HepG2 (cell line): ENCODE data around the gene NHLH2. TPM values are rescaled to one million over a fixed set of nuclear protein-coding genes. Genes with fewer than 3 reads are reported as not detected.

Experiments used
- ATAC-seq: fragments of 200-7000 bp; cut with Tn5 transposase; 3 replicates; pipeline ENCODE4 v1.9.1; 2020; ENCODE audit warnings: mild to moderate bottlenecking, moderate library complexity
- BruUV-seq: library from RNA; stranded (reverse); fragments of 400-500 nt; replicated peaks from 2 replicates; lab custom pipeline; 2021; lab: Mats Ljungman, UMichigan
- CTCF ChIA-PET: fragments of 300-600 bp; formaldehyde crosslinking; extraction: SDS; loops from one replicate; lab custom pipeline; 2021; ENCODE audit warnings: low total read pairs, inconsistent platforms, low intra/inter-chr PET ratio; lab: Yijun Ruan, JAX
- POLR2A ChIA-PET: fragments of 350-600 bp; sonication (Branson Sonifier 250); formaldehyde crosslinking; loops from one replicate; lab custom pipeline; 2020; ENCODE audit warnings: antibody characterized with exemption, inconsistent platforms; lab: Yijun Ruan, JAX
- DNase-seq: peaks from one replicate; pipeline ENCODE4 v3.0.0-alpha.2; 2015; ENCODE audit warnings: low spot score
- FAIRE-seq: peaks from 3 replicates; lab custom pipeline; 2011; peaks lifted over from hg19 to GRCh38; lab: Jason Lieb, UNC
- H2AFZ ChIP-seq: one replicate; pipeline ENCODE4 v1.6.1; 2011; ENCODE audit warnings: low read length, inconsistent platforms
- H3K27ac ChIP-seq: fragments of 300-600 bp; 3 replicates; pipeline ENCODE4 v1.8.0; 2011; ENCODE audit warnings: mixed run types, mild to moderate bottlenecking, mixed read lengths, low read length, inconsistent platforms; ENCODE audit not compliant: insufficient read depth; ENCODE audit errors: extremely low read length
- H3K27me3 ChIP-seq, 2 experiments: fragments of 200-600 bp in 1 of 2; 2 replicates in 1 of 2; 3 replicates in 1 of 2; pipeline versions ENCODE4 v1.6.0 to v1.8.0; 2011; ENCODE audit warnings: low read length in 2 of 2, mild to moderate bottlenecking in 2 of 2, moderate library complexity in 2 of 2, inconsistent platforms in 1 of 2; ENCODE audit not compliant: insufficient read depth in 2 of 2, control insufficient read depth in 1 of 2
- H3K36me3 ChIP-seq, 2 experiments: fragments of 200-600 bp in 1 of 2; replicated peaks in 1 of 2; 2 replicates in 1 of 2; 3 replicates in 1 of 2; pipeline versions ENCODE4 v1.5.1 to v1.8.0; 2011; ENCODE audit warnings: low read length in 2 of 2, inconsistent platforms in 1 of 2; ENCODE audit not compliant: insufficient read depth in 2 of 2, control insufficient read depth in 1 of 2
- H3K4me1 ChIP-seq: 2 replicates; pipeline ENCODE4 v1.5.1; 2012; ENCODE audit warnings: low read length, inconsistent platforms; ENCODE audit not compliant: insufficient read depth
- H3K4me2 ChIP-seq: 2 replicates; pipeline ENCODE4 v1.6.0; 2011; ENCODE audit warnings: low read depth, low read length, inconsistent platforms
- H3K4me3 ChIP-seq, 3 experiments: fragments of 200-600 bp in 1 of 3; sonication (generic), shearing (Covaris generic) in 1 of 3; replicated peaks in 1 of 3; 2 replicates each; pipeline ENCODE4 v1.5.1; 2011 to 2016; ENCODE audit warnings: low read length in 3 of 3, inconsistent platforms in 2 of 3, low read depth in 2 of 3, mild to moderate bottlenecking in 2 of 3, control low read depth in 1 of 3, mixed read lengths in 1 of 3; ENCODE audit not compliant: insufficient read depth in 1 of 3
- H3K79me2 ChIP-seq: one replicate; pipeline ENCODE4 v1.6.1; 2011; ENCODE audit warnings: low read length, inconsistent platforms; ENCODE audit not compliant: insufficient read depth
- H3K9ac ChIP-seq: 2 replicates; pipeline ENCODE4 v1.6.0; 2011; ENCODE audit warnings: mild to moderate bottlenecking, low read depth, low read length, inconsistent platforms; ENCODE audit not compliant: insufficient read depth
- H3K9me3 ChIP-seq: 2 replicates; pipeline ENCODE4 v1.5.1; 2012; ENCODE audit warnings: mild to moderate bottlenecking, low read length
- H4K20me1 ChIP-seq: 2 replicates; pipeline ENCODE4 v1.6.0; 2011; ENCODE audit warnings: inconsistent platforms, mild to moderate bottlenecking, low read length, moderate library complexity; ENCODE audit not compliant: insufficient read depth
- FOSL2 ChIP-seq: sonication (generic); formaldehyde crosslinking; IDR thresholded peaks from 2 replicates; pipeline ENCODE4 v1.4.0; 2020; ENCODE audit warnings: missing genetic modification reagents
- FOXM1 ChIP-seq: sonication (generic); formaldehyde crosslinking; IDR thresholded peaks from 2 replicates; pipeline ENCODE4 v1.5.0; 2020; ENCODE audit warnings: missing genetic modification reagents
- FOXP1 ChIP-seq, 2 experiments: fragments of 450-650 bp in 1 of 2; IDR thresholded peaks; 2 replicates each; pipeline ENCODE4 v1.6.1; 2017 to 2018; ENCODE audit warnings: antibody characterized with exemption in 1 of 2
- HNRNPK ChIP-seq: fragments of 200-400 bp; formaldehyde crosslinking; IDR thresholded peaks from 2 replicates; pipeline ENCODE4 v1.6.1; 2018; ENCODE audit warnings: low read length, low read depth, moderate library complexity, mild to moderate bottlenecking; ENCODE audit not compliant: poor library complexity, severe bottlenecking
- IKZF4 ChIP-seq: sonication (generic); formaldehyde crosslinking; IDR thresholded peaks from 2 replicates; pipeline ENCODE4 v1.5.1; 2020; ENCODE audit warnings: borderline replicate concordance, mild to moderate bottlenecking, low read depth, missing genetic modification reagents; ENCODE audit errors: not compliant biosample characterization
- KAT7 ChIP-seq: IDR thresholded peaks from 2 replicates; pipeline ENCODE4 v1.6.1; 2018; ENCODE audit warnings: borderline replicate concordance, missing compliant biosample characterization
- KMT2B ChIP-seq: IDR thresholded peaks from 2 replicates; pipeline ENCODE4 v1.6.1; 2016; ENCODE audit warnings: missing genetic modification reagents, missing compliant biosample characterization
- MTF1 ChIP-seq: sonication (generic); formaldehyde crosslinking; IDR thresholded peaks from 2 replicates; pipeline ENCODE4 v1.5.0; 2020; ENCODE audit warnings: missing genetic modification reagents
- NBN ChIP-seq: fragments of 450-650 bp; conservative IDR thresholded peaks from 2 replicates; pipeline ENCODE4 v1.6.1; 2017
- NFKB2 ChIP-seq: sonication (generic); formaldehyde crosslinking; IDR thresholded peaks from 2 replicates; pipeline ENCODE4 v1.4.0; 2020; ENCODE audit warnings: missing genetic modification reagents, borderline replicate concordance
- PRMT3 ChIP-seq: sonication (generic); formaldehyde crosslinking; IDR thresholded peaks from 2 replicates; pipeline ENCODE4 v1.8.1; 2022; ENCODE audit warnings: low read depth, mild to moderate bottlenecking, moderate library complexity, missing genetic modification reagents, borderline replicate concordance
- SNAI1 ChIP-seq: sonication (generic); formaldehyde crosslinking; IDR thresholded peaks from 2 replicates; pipeline ENCODE4 v1.5.0; 2020; ENCODE audit warnings: mild to moderate bottlenecking, missing genetic modification reagents, borderline replicate concordance
- TGIF2 ChIP-seq: IDR thresholded peaks from 2 replicates; pipeline ENCODE4 v1.6.1; 2016; ENCODE audit warnings: control low read depth, missing compliant biosample characterization
- ZBTB7A ChIP-seq: sonication (generic); formaldehyde crosslinking; IDR thresholded peaks from 2 replicates; pipeline ENCODE4 v1.8.0; 2022; ENCODE audit warnings: mild to moderate bottlenecking, missing genetic modification reagents
- ZFP36L2 ChIP-seq: sonication (generic); formaldehyde crosslinking; IDR thresholded peaks from 2 replicates; pipeline ENCODE4 v1.4.0; 2020; ENCODE audit warnings: missing genetic modification reagents
- ZNF12 ChIP-seq: sonication (generic); formaldehyde crosslinking; IDR thresholded peaks from 2 replicates; pipeline ENCODE4 v1.5.0; 2020; ENCODE audit warnings: missing genetic modification reagents
- ZNF234 ChIP-seq: sonication (generic); formaldehyde crosslinking; conservative IDR thresholded peaks from 2 replicates; pipeline ENCODE4 v1.5.1; 2020; ENCODE audit warnings: mild to moderate bottlenecking, missing genetic modification reagents
- ZSCAN5A ChIP-seq: sonication (generic); formaldehyde crosslinking; IDR thresholded peaks from 2 replicates; pipeline ENCODE4 v1.8.0; 2022; ENCODE audit warnings: mild to moderate bottlenecking, missing genetic modification reagents, borderline replicate concordance
- whole genome bisulfite sequencing: methylation state at CpG from one replicate; pipeline ENCODE4 v1.1.6; 2017; ENCODE audit warnings: low lambda C conversion rate; 5-methylcytosine and 5-hydroxymethylcytosine counted together
- in situ Hi-C: cut with HindIII; loops from 2 replicates; pipeline ENCODE4 v1.10.0; 2017; ENCODE audit warnings: low pct_unique_long_range_greater_than_20kb; ENCODE audit not compliant: extremely low pct_ligation_motif_present
- intact Hi-C: fragments of 100-400 bp; cut with micrococcal nuclease; formaldehyde crosslinking; loops from one replicate; pipeline ENCODE4 v1.10.0; 2022; ENCODE audit not compliant: unreplicated experiment
- polyA plus RNA-seq, 8 experiments: library from polyadenylated mRNA; depleted of rRNA in 3 of 8; stranded (reverse) in 7 of 8; unstranded in 1 of 8; fragments of >200 nt; fragmentation: Illumina TruSeq in 4 of 8; extraction: Trizol in 4 of 8; gene quantifications; 2 replicates each; pipeline versions ENCODE4 v1.2.1 to v1.2.3, GENCODE V29; 2011 to 2016; ENCODE audit warnings: low read depth in 4 of 8, missing spikeins in 1 of 8, mixed read lengths in 1 of 8; ENCODE audit not compliant: insufficient read depth in 1 of 8
- total RNA-seq, 5 experiments: library from RNA; depleted of rRNA; stranded (reverse); fragments of >200 nt; fragmentation: Illumina TruSeq; extraction: Trizol; gene quantifications; 2 replicates each; pipeline ENCODE4 v1.2.3, GENCODE V29; 2016; ENCODE audit warnings: low read depth in 1 of 5
- TF ChIP-seq, protein P1 (sequence below): IDR thresholded peaks from 2 replicates; pipeline ENCODE4 v1.6.1; 2016; ENCODE audit warnings: missing compliant biosample characterization, missing genetic modification reagents, borderline replicate concordance
- TF ChIP-seq, protein P2 (sequence below): sonication (generic); formaldehyde crosslinking; IDR thresholded peaks from 2 replicates; pipeline ENCODE4 v1.8.0; 2022; ENCODE audit warnings: missing genetic modification reagents, mild to moderate bottlenecking, moderate library complexity, borderline replicate concordance

NHLH2 gene
- total and polyA plus RNA-seq, 2 of the 13 experiments (the other 11 are each of a cell fraction or from before 2014, with no cell fraction given): not detected

- TF ChIP-seq SNAI1: no peak
- no peak for TF ChIP-seq NBN
- TF ChIP-seq KMT2B (CRISPR knock-in tag): no peak
- TF ChIP-seq ZNF234 (CRISPR knock-in tag): no peak
- TF ChIP-seq MTF1 (CRISPR knock-in tag): no peak
- no peak for TF ChIP-seq IKZF4 (CRISPR knock-in tag)
- no peak for TF ChIP-seq TGIF2 (CRISPR knock-in tag)
- TF ChIP-seq FOXM1 (CRISPR knock-in tag): no peak
- TF ChIP-seq, protein P1, sequence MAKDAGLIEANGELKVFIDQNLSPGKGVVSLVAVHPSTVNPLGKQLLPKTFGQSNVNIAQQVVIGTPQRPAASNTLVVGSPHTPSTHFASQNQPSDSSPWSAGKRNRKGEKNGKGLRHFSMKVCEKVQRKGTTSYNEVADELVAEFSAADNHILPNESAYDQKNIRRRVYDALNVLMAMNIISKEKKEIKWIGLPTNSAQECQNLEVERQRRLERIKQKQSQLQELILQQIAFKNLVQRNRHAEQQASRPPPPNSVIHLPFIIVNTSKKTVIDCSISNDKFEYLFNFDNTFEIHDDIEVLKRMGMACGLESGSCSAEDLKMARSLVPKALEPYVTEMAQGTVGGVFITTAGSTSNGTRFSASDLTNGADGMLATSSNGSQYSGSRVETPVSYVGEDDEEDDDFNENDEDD: no peak
- no peak for TF ChIP-seq FOXP1 (IDR thresholded peaks at IDR 0.05)
- no peak for TF ChIP-seq FOXP1 (CRISPR knock-in tag; IDR thresholded peaks at IDR 0.05)
Observed at GRCh38 chr1:115840605-115841460, at the start of gene NHLH2 (continued).

- intact Hi-C loops: no loop called here
- H3K27ac ChIP-seq: no peak overlapping the region
- H3K4me1 ChIP-seq: no peaks in the 10 kb centered on the region
- H2AFZ ChIP-seq: no peak overlapping the region
- H3K27me3 ChIP-seq: no peaks in the 10 kb centered on the region
- no peaks in the 10 kb centered on the region for H3K9me3 ChIP-seq
- ChIA-PET CTCF (no interaction called here), POLR2A (no interaction called here)
- no peaks in the 10 kb centered on the region for H4K20me1 ChIP-seq
- H3K4me2 ChIP-seq: no peak overlapping the region
- BruUV-seq: no TSS peak
- FAIRE-seq (no peak), ATAC-seq (no peak), DNase-seq (no peak)
- in situ Hi-C loops: no loop called here
- WGBS: 0% methylated on average over 4 of the region's 4 CpGs
- H3K9ac ChIP-seq: no peak overlapping the region
- no peaks in the 10 kb centered on the region for H3K79me2 ChIP-seq
- no peaks in the 10 kb centered on the region for H3K36me3 ChIP-seq
- no peak overlapping the region for H3K4me3 ChIP-seq
- TF ChIP-seq HNRNPK: no peak
- TF ChIP-seq ZSCAN5A: no peak
- TF ChIP-seq NFKB2 (CRISPR knock-in tag): no peak
- TF ChIP-seq, protein P2, sequence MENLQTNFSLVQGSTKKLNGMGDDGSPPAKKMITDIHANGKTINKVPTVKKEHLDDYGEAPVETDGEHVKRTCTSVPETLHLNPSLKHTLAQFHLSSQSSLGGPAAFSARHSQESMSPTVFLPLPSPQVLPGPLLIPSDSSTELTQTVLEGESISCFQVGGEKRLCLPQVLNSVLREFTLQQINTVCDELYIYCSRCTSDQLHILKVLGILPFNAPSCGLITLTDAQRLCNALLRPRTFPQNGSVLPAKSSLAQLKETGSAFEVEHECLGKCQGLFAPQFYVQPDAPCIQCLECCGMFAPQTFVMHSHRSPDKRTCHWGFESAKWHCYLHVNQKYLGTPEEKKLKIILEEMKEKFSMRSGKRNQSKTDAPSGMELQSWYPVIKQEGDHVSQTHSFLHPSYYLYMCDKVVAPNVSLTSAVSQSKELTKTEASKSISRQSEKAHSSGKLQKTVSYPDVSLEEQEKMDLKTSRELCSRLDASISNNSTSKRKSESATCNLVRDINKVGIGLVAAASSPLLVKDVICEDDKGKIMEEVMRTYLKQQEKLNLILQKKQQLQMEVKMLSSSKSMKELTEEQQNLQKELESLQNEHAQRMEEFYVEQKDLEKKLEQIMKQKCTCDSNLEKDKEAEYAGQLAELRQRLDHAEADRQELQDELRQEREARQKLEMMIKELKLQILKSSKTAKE (CRISPR knock-in tag): no peak
- no peak for TF ChIP-seq FOSL2 (CRISPR knock-in tag)
- TF ChIP-seq KAT7 (CRISPR knock-in tag): no peak
- TF ChIP-seq PRMT3: no peak
- no peak for TF ChIP-seq ZNF12
- TF ChIP-seq KMT2B (CRISPR knock-in tag): no peak
- TF ChIP-seq ZFP36L2: no peak
- no peak for TF ChIP-seq ZBTB7A (CRISPR knock-in tag)
Observed at GRCh38 chr1:115890580-115890979, 49.7 kb upstream of the NHLH2 start.
